ENCODE results near the gene STX19. TPM values are rescaled to one million over a fixed set of nuclear protein-coding genes. Genes with fewer than 3 reads are reported as not detected.

Gene STX19
- total RNA-seq, 1 experiment from 2014 or later = not detected

DNA sequence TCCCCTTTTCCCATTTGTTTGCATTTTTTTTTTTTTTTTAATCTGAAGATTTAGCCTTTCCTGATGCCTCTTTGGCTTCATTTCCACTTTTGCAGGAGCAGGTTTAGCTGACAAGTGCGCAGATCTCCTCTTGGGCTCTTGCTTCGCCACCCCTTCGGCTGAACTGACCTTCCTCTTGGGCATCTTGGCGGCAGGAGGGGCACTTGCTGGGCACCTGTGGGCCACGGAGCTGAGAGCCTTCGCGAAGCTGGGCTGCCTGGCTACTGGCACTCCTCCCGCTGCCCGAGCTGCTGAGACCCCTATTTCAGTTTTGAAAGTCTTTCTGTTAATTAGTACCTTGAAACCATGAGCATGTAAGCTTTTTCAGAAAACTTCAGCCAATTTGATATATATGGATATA is 39.6 kb downstream of the STX19 start:
- no peaks in the 10 kb centered on the region for H3K4me1 Mint-ChIP-seq (ENCODE audit: low read depth, unreplicated experiment)
- Histone ChIP-seq H3K9me3 (no peaks in the 10 kb centered on the region), H3K36me3 (ENCODE audit: control insufficient read depth, insufficient read depth, low read length) (no peaks in the 10 kb centered on the region), H3K4me3 (ENCODE audit: low read depth, low read length) (no peak overlapping the region), H3K27me3 (replicated peaks; ENCODE audit: control insufficient read depth, insufficient read depth, low read length) (no peaks in the 10 kb centered on the region), H3K4me1 (no peaks in the 10 kb centered on the region)
- no peak for DNase-seq
- intact Hi-C loops (cut with micrococcal nuclease; ENCODE audit: unreplicated experiment) = no loop called here
- no peaks in the 10 kb centered on the region for H3K9me3 Mint-ChIP-seq (ENCODE audit: unreplicated experiment)
- no peak overlapping the region for H3K27ac Mint-ChIP-seq (ENCODE audit: unreplicated experiment)
- H3K4me3 Mint-ChIP-seq (ENCODE audit: unreplicated experiment) = no peak overlapping the region
- CTCF ChIA-PET = no interaction called here
- TF ChIP-seq, protein P1, sequence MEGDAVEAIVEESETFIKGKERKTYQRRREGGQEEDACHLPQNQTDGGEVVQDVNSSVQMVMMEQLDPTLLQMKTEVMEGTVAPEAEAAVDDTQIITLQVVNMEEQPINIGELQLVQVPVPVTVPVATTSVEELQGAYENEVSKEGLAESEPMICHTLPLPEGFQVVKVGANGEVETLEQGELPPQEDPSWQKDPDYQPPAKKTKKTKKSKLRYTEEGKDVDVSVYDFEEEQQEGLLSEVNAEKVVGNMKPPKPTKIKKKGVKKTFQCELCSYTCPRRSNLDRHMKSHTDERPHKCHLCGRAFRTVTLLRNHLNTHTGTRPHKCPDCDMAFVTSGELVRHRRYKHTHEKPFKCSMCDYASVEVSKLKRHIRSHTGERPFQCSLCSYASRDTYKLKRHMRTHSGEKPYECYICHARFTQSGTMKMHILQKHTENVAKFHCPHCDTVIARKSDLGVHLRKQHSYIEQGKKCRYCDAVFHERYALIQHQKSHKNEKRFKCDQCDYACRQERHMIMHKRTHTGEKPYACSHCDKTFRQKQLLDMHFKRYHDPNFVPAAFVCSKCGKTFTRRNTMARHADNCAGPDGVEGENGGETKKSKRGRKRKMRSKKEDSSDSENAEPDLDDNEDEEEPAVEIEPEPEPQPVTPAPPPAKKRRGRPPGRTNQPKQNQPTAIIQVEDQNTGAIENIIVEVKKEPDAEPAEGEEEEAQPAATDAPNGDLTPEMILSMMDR (IDR thresholded peaks at IDR 0.05; ENCODE audit: insufficient read depth in 1 of 2, low read depth in 1 of 2, low read length in 1 of 2, severe bottlenecking in 1 of 2, unreplicated experiment in 1 of 2) = no peak
- no peaks in the 10 kb centered on the region for H3K36me3 Mint-ChIP-seq (ENCODE audit: insufficient read depth, unreplicated experiment)
- POLR2A ChIA-PET = no interaction called here
- no TSS peak for BruUV-seq (replicated peaks)
- H3K27me3 Mint-ChIP-seq (ENCODE audit: insufficient read depth, unreplicated experiment) = no peaks in the 10 kb centered on the region

DNA sequence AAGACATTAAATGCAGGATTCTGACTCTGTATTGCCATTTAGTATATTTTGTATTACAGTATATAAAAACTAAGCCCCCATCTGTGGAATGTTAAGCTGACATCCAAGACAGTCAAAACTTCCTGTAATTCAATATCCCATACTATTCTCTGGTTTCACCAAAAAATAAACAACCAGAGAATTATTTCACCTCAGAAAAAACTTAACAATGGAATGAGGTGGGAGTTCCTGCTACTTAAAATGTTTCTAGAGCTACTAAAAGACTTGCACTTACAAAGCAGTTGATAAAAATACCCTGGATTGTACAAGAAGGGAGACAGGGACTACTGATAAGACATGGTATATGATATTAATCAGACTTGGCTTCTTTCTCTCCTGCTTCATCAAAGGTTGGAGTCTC is 40.1 kb downstream of the STX19 start:
- CTCF ChIA-PET = no interaction called here
- H3K9me3 Mint-ChIP-seq (ENCODE audit: unreplicated experiment) = no peaks in the 10 kb centered on the region
- Histone ChIP-seq H3K9me3 (no peaks in the 10 kb centered on the region), H3K27me3 (replicated peaks; ENCODE audit: control insufficient read depth, insufficient read depth, low read length) (no peaks in the 10 kb centered on the region), H3K4me1 (no peaks in the 10 kb centered on the region), H3K4me3 (ENCODE audit: low read depth, low read length) (no peak overlapping the region), H3K36me3 (ENCODE audit: control insufficient read depth, insufficient read depth, low read length) (no peaks in the 10 kb centered on the region)
- H3K4me1 Mint-ChIP-seq (ENCODE audit: low read depth, unreplicated experiment) = no peaks in the 10 kb centered on the region
- H3K36me3 Mint-ChIP-seq (ENCODE audit: insufficient read depth, unreplicated experiment) = no peaks in the 10 kb centered on the region
- DNase-seq = no peak
- no peaks in the 10 kb centered on the region for H3K27me3 Mint-ChIP-seq (ENCODE audit: insufficient read depth, unreplicated experiment)
- no peak overlapping the region for H3K27ac Mint-ChIP-seq (ENCODE audit: unreplicated experiment)
- TF ChIP-seq, protein P1 (IDR thresholded peaks at IDR 0.05; ENCODE audit: insufficient read depth in 1 of 2, low read depth in 1 of 2, low read length in 1 of 2, severe bottlenecking in 1 of 2, unreplicated experiment in 1 of 2) = no peak
- POLR2A ChIA-PET = no interaction called here
- intact Hi-C loops (cut with micrococcal nuclease; ENCODE audit: unreplicated experiment) = no loop called here
- no TSS peak for BruUV-seq (replicated peaks)
- H3K4me3 Mint-ChIP-seq (ENCODE audit: unreplicated experiment) = no peak overlapping the region

DNA sequence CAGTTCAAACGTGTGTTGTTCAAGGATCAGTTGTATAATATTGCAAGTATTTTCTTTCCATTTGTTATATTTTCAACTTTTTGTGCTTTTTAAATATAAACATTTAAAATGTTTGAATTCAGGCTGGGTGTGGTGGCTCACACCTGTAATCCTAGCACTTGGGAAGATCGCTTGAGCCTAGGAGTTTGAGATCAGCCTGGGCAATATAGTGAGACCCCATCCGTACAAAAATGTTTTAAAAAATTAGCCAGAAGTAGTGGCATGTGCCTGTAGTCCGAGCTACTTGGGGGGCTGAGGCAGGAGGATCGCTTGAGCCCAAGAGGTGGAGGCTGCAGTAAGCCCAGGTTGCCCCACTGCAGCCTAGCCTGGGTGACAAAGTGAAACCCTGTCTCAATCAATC is 43.8 kb downstream of the STX19 start:
- POLR2A ChIA-PET = no interaction called here
- no peak overlapping the region for H3K4me3 ChIP-seq (ENCODE audit: low read depth, low read length)
- H3K36me3 ChIP-seq (ENCODE audit: control insufficient read depth, insufficient read depth, low read length) = no peaks in the 10 kb centered on the region
- H3K27me3 ChIP-seq (replicated peaks; ENCODE audit: control insufficient read depth, insufficient read depth, low read length) = no peaks in the 10 kb centered on the region
- peaks cover 2% of the 10 kb centered on the region for H3K4me1 Mint-ChIP-seq (ENCODE audit: low read depth, unreplicated experiment)
- peaks cover 6% of the 10 kb centered on the region for H3K36me3 Mint-ChIP-seq (ENCODE audit: insufficient read depth, unreplicated experiment)
- H3K9me3 Mint-ChIP-seq (ENCODE audit: unreplicated experiment) = no peaks in the 10 kb centered on the region
- intact Hi-C loops (cut with micrococcal nuclease; ENCODE audit: unreplicated experiment) = no loop called here
- no peak overlapping the region for H3K27ac Mint-ChIP-seq (ENCODE audit: unreplicated experiment)
- DNase-seq = no peak
- TF ChIP-seq, protein P1 (IDR thresholded peaks at IDR 0.05; ENCODE audit: insufficient read depth in 1 of 2, low read depth in 1 of 2, low read length in 1 of 2, severe bottlenecking in 1 of 2, unreplicated experiment in 1 of 2) = no peak
- H3K4me1 ChIP-seq = no peaks in the 10 kb centered on the region
- CTCF ChIA-PET = no interaction called here
- no peaks in the 10 kb centered on the region for H3K9me3 ChIP-seq
- BruUV-seq (replicated peaks) = no TSS peak
- H3K4me3 Mint-ChIP-seq (ENCODE audit: unreplicated experiment) = no peak overlapping the region
- no peaks in the 10 kb centered on the region for H3K27me3 Mint-ChIP-seq (ENCODE audit: insufficient read depth, unreplicated experiment)

All from Caco-2 (cell line).